Spleen (tissue), 11 donors: Measurements from ENCODE around the gene JARID2. TPM values are rescaled to one million over a fixed set of nuclear protein-coding genes. Genes with fewer than 3 reads are reported as not detected.

Experiments used
- DNase-seq: peaks from one replicate; pipeline ENCODE4 v3.0.0-alpha.2; 2020
- H3K27ac ChIP-seq, 8 donors: fragments of 200-600 bp; sonication (generic) in 7 of 8; 1 replicate in 4 of 8; 2 replicates in 4 of 8; pipeline versions ENCODE4 v1.5.0 to v1.8.0; 2016 to 2021; ENCODE audit warnings: inconsistent platforms in 4 of 8, mild to moderate bottlenecking in 4 of 8, moderate library complexity in 1 of 8
- H3K27me3 ChIP-seq, 7 donors: fragments of 200-600 bp; sonication (generic) in 6 of 7; replicated peaks in 1 of 7; 1 replicate in 4 of 7; 2 replicates in 3 of 7; pipeline versions ENCODE4 v1.5.0 to v1.8.0; 2016 to 2021; ENCODE audit warnings: inconsistent platforms in 3 of 7, mild to moderate bottlenecking in 1 of 7
- H3K36me3 ChIP-seq, 6 donors: fragments of 200-600 bp; sonication (generic) in 5 of 6; 1 replicate in 4 of 6; 2 replicates in 2 of 6; pipeline versions ENCODE4 v1.5.0 to v1.8.0; 2016 to 2021; ENCODE audit warnings: inconsistent platforms in 2 of 6
- H3K4me1 ChIP-seq, 6 donors: fragments of 200-600 bp; sonication (generic) in 5 of 6; 1 replicate in 3 of 6; 2 replicates in 3 of 6; pipeline versions ENCODE4 v1.5.0 to v1.8.0; 2016 to 2021; ENCODE audit warnings: inconsistent platforms in 3 of 6
- H3K4me3 ChIP-seq, 8 donors: fragments of 200-600 bp; sonication (generic) in 7 of 8; 1 replicate in 4 of 8; 2 replicates in 4 of 8; pipeline versions ENCODE4 v1.5.0 to v1.8.0; 2016 to 2021; ENCODE audit warnings: inconsistent platforms in 4 of 8, mild to moderate bottlenecking in 4 of 8, moderate library complexity in 2 of 8
- H3K9me3 ChIP-seq, 8 donors: fragments of 200-600 bp; sonication (generic) in 7 of 8; 1 replicate in 4 of 8; 2 replicates in 4 of 8; pipeline versions ENCODE4 v1.5.0 to v1.8.0; 2016 to 2021; ENCODE audit warnings: inconsistent platforms in 4 of 8
- POLR2A ChIP-seq, 3 donors: fragments of 450-650 bp; IDR thresholded peaks; one replicate each; pipeline ENCODE4 v1.5.1; 2017; ENCODE audit warnings: antibody characterized with exemption in 3 of 3, mild to moderate bottlenecking in 1 of 3
- POLR2AphosphoS5 ChIP-seq, 3 donors: sonication (generic); formaldehyde crosslinking; IDR thresholded peaks; one replicate each; pipeline ENCODE4 v1.5.1; 2017; ENCODE audit warnings: antibody characterized with exemption in 3 of 3
- WGBS, 5 donors: extraction: QIAGEN DNeasy Blood & Tissue Kit in 3 of 5; methylation state at CpG; one replicate each; pipeline versions ENCODE4 v1.1.5 to v1.1.7; 2013 to 2018; 5-methylcytosine and 5-hydroxymethylcytosine counted together
- intact Hi-C: fragments of 100-400 bp; cut with DNase I; formaldehyde crosslinking; loops from one replicate; pipeline ENCODE4 v1.15.0; 2023; ENCODE audit warnings: low total_unique reads
- polyA plus RNA-seq, 3 donors: library from polyadenylated mRNA; stranded (reverse); fragments of 200-250 nt; gene quantifications; one replicate each; pipeline ENCODE4 v1.2.1, GENCODE V29; 2013
- total RNA-seq, 7 donors: library from RNA; depleted of rRNA in 3 of 7; stranded (reverse); fragments of >200 nt in 3 of 7; fragmentation: NEBNext Ultra II Directional in 4 of 7; extraction: Animal tissue kit (Norgen Biotek cat#: 25700) in 4 of 7; gene quantifications; one replicate each; pipeline versions ENCODE4 v1.1.0 to v1.2.1, GENCODE V29; 2016 to 2021
- TF ChIP-seq, protein P1 (sequence below), 11 experiments: fragments of 200-600 bp in 7 of 11; fragments of 450-650 bp in 4 of 11; sonication (generic) in 4 of 11; IDR thresholded peaks in 8 of 11; conservative IDR thresholded peaks in 3 of 11; 1 replicate in 7 of 11; 2 replicates in 4 of 11; pipeline versions ENCODE4 v1.4.0 to v1.8.0; 2016 to 2021; ENCODE audit warnings: antibody characterized with exemption in 11 of 11, inconsistent platforms in 4 of 11, mild to moderate bottlenecking in 1 of 11
- donor health status: healthy with polysubstance abuse.
- donor health status: DM: no; HTN: no; CAD: no; lungs with moderate emphysema.
- donor health status: DM: no; HTN: no; CAD: no.
- donor health status: Bipolar disorder and iron deficiency.
- donor health status: healthy.
- donor health status: DM: no; HTN: no; CAD: no.
- donor health status: DM: yes; HTN: yes; CAD: no.

The JARID2 gene
- total and polyA plus RNA-seq, 10 donors = 4.4 to 27.1 (median 20.6) TPM

DNA sequence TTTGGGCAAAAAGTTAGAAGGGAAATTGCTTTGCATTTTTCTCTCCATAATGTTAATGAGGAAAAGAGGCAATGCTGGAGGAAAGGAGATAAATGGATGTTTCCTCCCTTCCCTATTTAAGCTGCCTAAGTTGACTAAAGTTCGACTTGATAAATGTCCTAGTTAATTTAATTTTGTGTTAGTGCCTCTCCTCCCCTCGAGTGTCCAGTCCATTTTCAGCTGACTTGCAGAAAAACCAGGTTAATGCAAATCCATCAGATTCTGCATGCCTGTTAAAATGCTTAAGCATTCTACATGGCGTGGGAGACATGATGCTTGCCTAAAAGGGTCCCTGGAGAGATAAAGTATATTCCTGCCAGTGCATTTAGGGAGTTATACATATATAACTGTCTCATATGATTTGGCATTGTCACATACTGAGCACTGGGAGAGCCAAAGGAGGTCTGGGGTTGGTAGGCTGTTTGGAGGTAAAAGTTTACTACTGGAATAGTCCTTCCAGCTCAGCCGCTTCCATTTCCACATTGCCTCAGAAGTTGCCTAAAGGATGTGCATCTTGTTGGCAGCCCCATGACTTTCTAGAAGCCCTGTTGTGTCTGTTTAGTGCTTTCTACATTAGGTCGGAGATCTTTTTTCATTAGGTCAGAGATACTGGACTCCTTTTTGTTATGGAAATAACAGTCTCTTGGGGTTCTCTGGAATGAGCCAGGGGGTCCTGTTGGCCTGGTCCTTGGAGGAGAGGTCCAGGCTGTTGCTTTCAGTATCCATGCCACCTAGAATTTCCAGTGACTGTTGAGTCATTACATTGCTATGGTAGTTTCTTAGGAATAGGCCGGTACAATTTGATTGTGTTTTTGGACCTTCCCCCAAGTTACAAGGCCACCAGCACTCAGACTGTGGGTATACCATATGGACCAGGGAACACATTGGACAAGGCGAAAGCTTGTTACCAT, 30.4 kb downstream of the JARID2 start:
- Histone ChIP-seq H3K4me1 (peaks cover 10 to 97% (median 71%) of the 10 kb centered on the region in 6 donors), H3K4me3 (no peak overlapping the region), H3K27ac (no peak overlapping the region), H3K9me3 (no peaks in the 10 kb centered on the region), H3K36me3 (peaks cover 0 to 9% (median 0%) of the 10 kb centered on the region in 6 donors), H3K27me3 (no peaks in the 10 kb centered on the region)
- 69 to 74% (median 71%) methylated on average over 7 of the region's 7 CpGs for WGBS, 5 donors
- TF ChIP-seq, protein P1, sequence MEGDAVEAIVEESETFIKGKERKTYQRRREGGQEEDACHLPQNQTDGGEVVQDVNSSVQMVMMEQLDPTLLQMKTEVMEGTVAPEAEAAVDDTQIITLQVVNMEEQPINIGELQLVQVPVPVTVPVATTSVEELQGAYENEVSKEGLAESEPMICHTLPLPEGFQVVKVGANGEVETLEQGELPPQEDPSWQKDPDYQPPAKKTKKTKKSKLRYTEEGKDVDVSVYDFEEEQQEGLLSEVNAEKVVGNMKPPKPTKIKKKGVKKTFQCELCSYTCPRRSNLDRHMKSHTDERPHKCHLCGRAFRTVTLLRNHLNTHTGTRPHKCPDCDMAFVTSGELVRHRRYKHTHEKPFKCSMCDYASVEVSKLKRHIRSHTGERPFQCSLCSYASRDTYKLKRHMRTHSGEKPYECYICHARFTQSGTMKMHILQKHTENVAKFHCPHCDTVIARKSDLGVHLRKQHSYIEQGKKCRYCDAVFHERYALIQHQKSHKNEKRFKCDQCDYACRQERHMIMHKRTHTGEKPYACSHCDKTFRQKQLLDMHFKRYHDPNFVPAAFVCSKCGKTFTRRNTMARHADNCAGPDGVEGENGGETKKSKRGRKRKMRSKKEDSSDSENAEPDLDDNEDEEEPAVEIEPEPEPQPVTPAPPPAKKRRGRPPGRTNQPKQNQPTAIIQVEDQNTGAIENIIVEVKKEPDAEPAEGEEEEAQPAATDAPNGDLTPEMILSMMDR (IDR thresholded peaks at IDR 0.05 in 8 of 11, conservative IDR thresholded peaks at IDR 0.05 in 3 of 11) = no peak
- no peak for DNase-seq
- intact Hi-C loops = no loop called here

DNA sequence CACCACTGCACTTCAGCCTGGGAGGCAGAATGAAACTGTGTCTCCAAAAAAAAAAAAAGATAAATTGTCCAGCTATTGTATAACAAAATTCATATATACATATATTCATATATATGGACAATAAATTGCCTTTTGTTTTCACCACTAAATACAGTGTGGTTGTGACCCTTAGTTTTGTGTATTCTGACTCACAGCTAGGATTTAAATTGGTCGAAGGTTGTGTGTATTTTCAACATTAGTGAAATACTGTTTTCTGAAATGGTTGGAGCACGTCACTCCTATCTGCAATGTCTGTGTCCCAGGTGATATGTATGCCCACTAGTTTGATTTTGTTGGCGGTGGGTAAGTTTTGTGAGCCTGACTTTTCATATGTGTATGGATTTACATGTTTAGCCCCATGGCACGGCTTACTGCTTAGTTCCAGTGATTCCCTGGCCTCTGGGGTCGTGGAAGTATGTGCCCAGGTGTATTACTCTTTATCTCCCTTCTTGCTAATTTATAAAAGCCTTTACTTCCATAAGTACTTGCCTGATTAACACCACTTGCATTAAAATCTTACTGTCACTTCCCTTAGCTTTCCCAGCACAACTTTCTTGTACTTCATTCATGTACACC, 33.3 kb downstream of the JARID2 start:
- WGBS, 5 donors = 69 to 90% (median 81%) methylated on average over 5 of the region's 5 CpGs
- no peaks in the 10 kb centered on the region for H3K27me3 ChIP-seq
- DNase-seq = no peak
- no peaks in the 10 kb centered on the region for H3K9me3 ChIP-seq
- H3K27ac ChIP-seq = no peak overlapping the region
- intact Hi-C loops = no loop called here
- no peaks in the 10 kb centered on the region for H3K36me3 ChIP-seq
- peaks cover 10 to 99% (median 65%) of the 10 kb centered on the region in 6 donors for H3K4me1 ChIP-seq
- TF ChIP-seq POLR2A (IDR thresholded peaks at IDR 0.05) = no peak
- no peak overlapping the region for H3K4me3 ChIP-seq

DNA sequence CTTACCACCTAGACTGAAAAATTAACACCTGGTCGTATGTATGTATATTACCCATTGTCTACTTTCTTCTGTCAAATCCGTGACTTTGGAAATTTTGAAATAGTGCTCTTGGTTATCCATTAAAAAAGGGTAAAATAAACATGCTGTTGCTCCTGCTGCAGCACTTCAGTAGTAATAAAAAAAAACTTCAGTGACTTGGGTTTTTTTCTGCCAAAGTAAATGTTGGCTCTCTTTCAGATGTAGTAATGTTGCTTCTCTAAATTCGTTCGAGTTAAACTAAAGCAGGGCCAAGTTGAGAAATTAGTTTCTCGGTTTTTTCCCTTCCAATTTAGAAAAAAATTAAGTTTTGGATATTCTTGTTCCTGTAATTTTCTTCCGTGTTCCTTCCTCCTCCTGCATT, 34.2 kb downstream of the JARID2 start:
- peak overlapping the region in 1 of 8 donors; percentile 0 for H3K27ac ChIP-seq
- no peak overlapping the region for H3K4me3 ChIP-seq
- no peaks in the 10 kb centered on the region for H3K27me3 ChIP-seq
- H3K4me1 ChIP-seq = peaks cover 10 to 99% (median 60%) of the 10 kb centered on the region in 6 donors
- TF ChIP-seq POLR2A (IDR thresholded peaks at IDR 0.05) = no peak
- TF ChIP-seq, protein P1 (IDR thresholded peaks at IDR 0.05 in 8 of 11, conservative IDR thresholded peaks at IDR 0.05 in 3 of 11) = no peak
- TF ChIP-seq POLR2AphosphoS5 (IDR thresholded peaks at IDR 0.05) = no peak
- no peaks in the 10 kb centered on the region for H3K36me3 ChIP-seq
- 31 to 44% (median 36%) methylated on average over 6 of the region's 6 CpGs for WGBS, 5 donors
- no peak for DNase-seq
- intact Hi-C loops = no loop called here
- no peaks in the 10 kb centered on the region for H3K9me3 ChIP-seq

DNA sequence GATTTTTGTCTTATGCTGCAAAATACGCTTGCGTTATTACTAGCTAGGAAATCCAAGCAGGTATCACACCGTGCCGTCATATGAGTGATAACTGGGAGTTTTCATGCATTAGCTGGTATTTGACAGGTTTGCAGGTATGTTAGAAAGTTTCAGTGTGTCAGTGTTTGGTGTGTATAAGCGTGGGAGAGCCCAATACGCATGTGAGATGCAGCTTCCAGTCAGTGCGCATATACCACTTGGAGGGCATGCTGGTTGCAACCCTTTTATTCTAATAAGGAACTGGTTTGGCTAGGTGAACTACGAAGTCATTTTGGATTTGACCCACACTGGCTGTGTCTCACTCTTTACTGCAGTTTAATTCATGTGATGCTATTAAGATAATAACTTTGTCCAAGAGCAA, 35.1 kb downstream of the JARID2 start:
- no peaks in the 10 kb centered on the region for H3K36me3 ChIP-seq
- WGBS, 5 donors = 86 to 93% (median 90%) methylated on average over 8 of the region's 8 CpGs
- H3K4me3 ChIP-seq = no peak overlapping the region
- intact Hi-C loops = no loop called here
- H3K4me1 ChIP-seq = peaks cover 9 to 99% (median 59%) of the 10 kb centered on the region in 6 donors
- H3K27ac ChIP-seq = no peak overlapping the region
- TF ChIP-seq, protein P1 (IDR thresholded peaks at IDR 0.05 in 8 of 11, conservative IDR thresholded peaks at IDR 0.05 in 3 of 11) = no peak
- no peaks in the 10 kb centered on the region for H3K9me3 ChIP-seq
- DNase-seq = no peak
- no peaks in the 10 kb centered on the region for H3K27me3 ChIP-seq
